Glomerular endothelial cell (primary cell): ENCODE measurements around the gene TRIM69. TPM values are rescaled to one million over a fixed set of nuclear protein-coding genes. Genes with fewer than 3 reads are reported as not detected.
"Not testable (repeated sequence)": the region's sequence is repeated elsewhere in the genome, so short reads cannot be mapped to it uniquely, and the experiment has no call there.

ENCODE experiments used
- DNase-seq: peaks from one replicate; pipeline ENCODE4 v3.0.0-alpha.2; 2011; ENCODE audit warnings: low read depth, low spot score; ENCODE audit errors: extremely low read depth
- total RNA-seq: library from RNA; depleted of rRNA; stranded (reverse); fragments of >200 nt; gene quantifications from 2 replicates; pipeline ENCODE4 v1.2.3, GENCODE V29; 2015

The TRIM69 gene
- total RNA-seq, 1 donor from 2014 or later = 8.1 TPM

- DNase-seq = no peak
Measured at GRCh38 chr15:44735482-44736180, 697 bp upstream of the TRIM69 start.

- peak; percentile 57 for DNase-seq
Measured at GRCh38 chr15:44738340-44738984, 2.1 kb downstream of the TRIM69 start.

- DNase-seq = not testable (repeated sequence)
Measured at GRCh38 chr15:44739222-44739847, 3.0 kb downstream of the TRIM69 start.

- DNase-seq = not testable (repeated sequence)
Measured at GRCh38 chr15:44743454-44743853, 7.1 kb downstream of the TRIM69 start.

GRCh38 chr15:44753345-44753744 is 17.0 kb downstream of the TRIM69 start:
- no peak for DNase-seq

- DNase-seq = no peak
Measured at GRCh38 chr15:44763187-44763586, 26.9 kb downstream of the TRIM69 start.

- no peak for DNase-seq
Measured at GRCh38 chr15:44763848-44764247, 27.5 kb downstream of the TRIM69 start.

- no peak for DNase-seq
Measured at GRCh38 chr15:44765036-44765435, 28.7 kb downstream of the TRIM69 start.

GRCh38 chr15:44769521-44769920 is 33.2 kb downstream of the TRIM69 start:
- DNase-seq = no peak

- not testable (repeated sequence) for DNase-seq
Measured at GRCh38 chr15:44770715-44771114, 34.4 kb downstream of the TRIM69 start.

GRCh38 chr15:44775953-44776352 is 39.6 kb downstream of the TRIM69 start:
- no peak for DNase-seq

GRCh38 chr15:44779761-44780160 is 43.4 kb downstream of the TRIM69 start:
- no peak for DNase-seq

- DNase-seq = no peak
Measured at GRCh38 chr15:44780608-44781007, 44.3 kb downstream of the TRIM69 start.

GRCh38 chr15:44781128-44781810 is 44.9 kb downstream of the TRIM69 start:
- no peak for DNase-seq

GRCh38 chr15:44782516-44782915 is 46.2 kb downstream of the TRIM69 start:
- no peak for DNase-seq

GRCh38 chr15:44784918-44785274 is 48.6 kb downstream of the TRIM69 start:
- DNase-seq = not testable (repeated sequence)

- DNase-seq = no peak
Measured at GRCh38 chr15:44788748-44789147, 52.4 kb downstream of the TRIM69 start.

GRCh38 chr15:44790215-44790614 is 53.9 kb downstream of the TRIM69 start:
- DNase-seq = no peak

- no peak for DNase-seq
Measured at GRCh38 chr15:44790656-44791055, 54.3 kb downstream of the TRIM69 start.

- DNase-seq = no peak
Measured at GRCh38 chr15:44792715-44793114, 56.4 kb downstream of the TRIM69 start.

- no peak for DNase-seq
Measured at GRCh38 chr15:44794072-44794471, 57.7 kb downstream of the TRIM69 start.
